H1 (cell line): Measurements from ENCODE around the gene GPSM1. TPM values are rescaled to one million over a fixed set of nuclear protein-coding genes. Genes with fewer than 3 reads are reported as not detected.
A peak's percentile ranks its signal among the peaks of the same experiment; 100 is the strongest.

Source experiments
- CTCF ChIA-PET: fragments of 300-600 bp; sonication (Branson Sonifier 250); formaldehyde crosslinking; loops from one replicate; lab custom pipeline; 2021; ENCODE audit not compliant: partially characterized antibody; lab: Charles Lee
- POLR2A ChIA-PET: fragments of 300-600 bp; sonication (Branson Sonifier 250); formaldehyde crosslinking; loops from one replicate; lab custom pipeline; 2021; ENCODE audit warnings: inconsistent platforms; ENCODE audit not compliant: partially characterized antibody; lab: Charles Lee
- DNase-seq, 2 experiments: peaks; one replicate each; pipeline versions ENCODE4 v3.0.0 to v3.0.0-alpha.2; 2010 to 2022; ENCODE audit warnings: low spot score in 2 of 2, low read depth in 1 of 2, mixed read lengths in 1 of 2
- FAIRE-seq: peaks from 2 replicates; lab custom pipeline; 2011; peaks lifted over from hg19 to GRCh38; lab: Jason Lieb, UNC
- H2AFZ ChIP-seq: 2 replicates; pipeline ENCODE4 v1.8.1; 2012; ENCODE audit warnings: low read length, inconsistent platforms
- H2AK5ac ChIP-seq: 2 replicates; pipeline ENCODE4 v1.6.1; 2013; ENCODE audit warnings: low read depth, low read length
- H2BK120ac ChIP-seq: replicated peaks from 2 replicates; pipeline ENCODE3; 2013; ENCODE audit warnings: low read depth, low read length, inconsistent platforms
- H2BK12ac ChIP-seq: 2 replicates; pipeline ENCODE4 v1.6.1; 2013; ENCODE audit warnings: low read depth, low read length
- H2BK15ac ChIP-seq: 2 replicates; pipeline ENCODE4 v1.6.1; 2013; ENCODE audit warnings: low read length
- H2BK20ac ChIP-seq: 2 replicates; pipeline ENCODE4 v1.6.1; 2013; ENCODE audit warnings: low read length
- H2BK5ac ChIP-seq: 2 replicates; pipeline ENCODE4 v1.6.1; 2013; ENCODE audit warnings: low read depth, low read length
- H3K14ac ChIP-seq: 2 replicates; pipeline ENCODE4 v1.6.1; 2013; ENCODE audit warnings: inconsistent platforms; ENCODE audit not compliant: insufficient read length
- H3K18ac ChIP-seq: 2 replicates; pipeline ENCODE4 v1.6.1; 2013; ENCODE audit warnings: low read length; ENCODE audit errors: extremely low read depth
- H3K23ac ChIP-seq: 2 replicates; pipeline ENCODE4 v1.6.1; 2013; ENCODE audit warnings: inconsistent platforms; ENCODE audit not compliant: insufficient read length
- H3K23me2 ChIP-seq: 2 replicates; pipeline ENCODE4 v1.6.1; 2013; ENCODE audit warnings: low read depth, low read length
- H3K27ac ChIP-seq: 2 replicates; pipeline ENCODE4 v1.6.1; 2011; ENCODE audit warnings: low read depth, low read length, inconsistent platforms
- H3K27me3 ChIP-seq, 4 experiments: replicated peaks in 1 of 4; 1 replicate in 1 of 4; 2 replicates in 3 of 4; pipeline versions ENCODE4 v1.6.1 to v1.8.1; 2011 to 2013; ENCODE audit warnings: low read length in 3 of 4, mild to moderate bottlenecking in 3 of 4, inconsistent platforms in 2 of 4, mixed read lengths in 2 of 4, moderate library complexity in 1 of 4; ENCODE audit not compliant: control insufficient read depth in 3 of 4, insufficient read depth in 3 of 4; ENCODE audit errors: extremely low read depth in 1 of 4
- H3K36me3 ChIP-seq, 4 experiments: 2 replicates each; pipeline versions ENCODE4 v1.6.1 to v1.8.1; 2011 to 2013; ENCODE audit warnings: mild to moderate bottlenecking in 4 of 4, low read length in 3 of 4, moderate library complexity in 2 of 4, control low read depth in 1 of 4, inconsistent platforms in 1 of 4; ENCODE audit not compliant: insufficient read depth in 4 of 4, control insufficient read depth in 2 of 4
- H3K4ac ChIP-seq: replicated peaks from 2 replicates; pipeline ENCODE3; 2013; ENCODE audit warnings: low read length, low read depth, mixed read lengths, inconsistent platforms; ENCODE audit not compliant: insufficient read length
- H3K4me1 ChIP-seq, 4 experiments: replicated peaks in 1 of 4; 1 replicate in 1 of 4; 2 replicates in 3 of 4; pipeline versions ENCODE4 v1.6.1 to v1.8.1; 2011 to 2013; ENCODE audit warnings: low read length in 3 of 4, inconsistent platforms in 2 of 4, mixed read lengths in 1 of 4; ENCODE audit not compliant: insufficient read depth in 4 of 4, control insufficient read depth in 3 of 4
- H3K4me2 ChIP-seq, 2 experiments: 2 replicates each; pipeline versions ENCODE4 v1.6.1 to v1.8.1; 2011 to 2013; ENCODE audit warnings: low read depth in 2 of 2, low read length in 2 of 2, control low read depth in 1 of 2, inconsistent platforms in 1 of 2, mild to moderate bottlenecking in 1 of 2; ENCODE audit not compliant: insufficient read depth in 1 of 2
- H3K4me3 ChIP-seq, 4 experiments: fragments of 200-600, 300-600 bp in 1 of 4; sonication (generic), shearing (Covaris generic), sonication (Bioruptor Twin) in 1 of 4; 2 replicates each; pipeline versions ENCODE4 v1.5.1 to v1.8.1; 2011 to 2016; ENCODE audit warnings: low read length in 4 of 4, low read depth in 3 of 4, control low read depth in 2 of 4, inconsistent platforms in 2 of 4, mild to moderate bottlenecking in 2 of 4, mixed read lengths in 1 of 4, moderate library complexity in 1 of 4; ENCODE audit not compliant: insufficient read depth in 2 of 4; ENCODE audit errors: extremely low read depth in 1 of 4
- H3K56ac ChIP-seq: replicated peaks from 2 replicates; pipeline ENCODE3; 2013; ENCODE audit warnings: low read depth, mild to moderate bottlenecking, mixed read lengths, low read length, inconsistent platforms; ENCODE audit not compliant: insufficient read length
- H3K79me1 ChIP-seq: 2 replicates; pipeline ENCODE4 v1.6.1; 2013; ENCODE audit warnings: low read depth, low read length, control low read depth
- H3K79me2 ChIP-seq, 2 experiments: 2 replicates each; pipeline versions ENCODE4 v1.6.1 to v1.8.1; 2012 to 2013; ENCODE audit warnings: low read length in 2 of 2, mild to moderate bottlenecking in 2 of 2, inconsistent platforms in 1 of 2; ENCODE audit not compliant: insufficient read depth in 2 of 2, control insufficient read depth in 1 of 2
- H3K9ac ChIP-seq, 4 experiments: replicated peaks in 1 of 4; 1 replicate in 1 of 4; 2 replicates in 3 of 4; pipeline versions ENCODE4 v1.6.1 to v1.8.1; 2011 to 2013; ENCODE audit warnings: low read depth in 3 of 4, low read length in 3 of 4, control low read depth in 2 of 4, mild to moderate bottlenecking in 2 of 4, moderate library complexity in 2 of 4, inconsistent platforms in 1 of 4; ENCODE audit errors: extremely low read depth in 1 of 4
- H3K9me3 ChIP-seq, 2 experiments: 2 replicates each; pipeline versions ENCODE4 v1.6.1 to v1.8.1; 2012 to 2013; ENCODE audit warnings: mild to moderate bottlenecking in 2 of 2, moderate library complexity in 2 of 2, control low read depth in 1 of 2, inconsistent platforms in 1 of 2, low read depth in 1 of 2, low read length in 1 of 2, mixed read lengths in 1 of 2; ENCODE audit not compliant: insufficient read depth in 2 of 2
- H4K20me1 ChIP-seq, 2 experiments: replicated peaks in 1 of 2; 2 replicates each; pipeline versions ENCODE3 to v1.8.1; 2011 to 2013; ENCODE audit warnings: inconsistent platforms in 2 of 2, low read length in 2 of 2, mild to moderate bottlenecking in 1 of 2; ENCODE audit not compliant: insufficient read depth in 2 of 2, control insufficient read depth in 1 of 2
- H4K5ac ChIP-seq: 2 replicates; pipeline ENCODE4 v1.6.1; 2013; ENCODE audit warnings: low read length, low read depth, mixed read lengths, inconsistent platforms; ENCODE audit not compliant: insufficient read length
- H4K8ac ChIP-seq: 2 replicates; pipeline ENCODE4 v1.8.0; 2013; ENCODE audit warnings: mild to moderate bottlenecking, moderate library complexity, low read length, inconsistent platforms; ENCODE audit not compliant: insufficient read depth; ENCODE audit errors: extremely low read depth
- H4K91ac ChIP-seq: replicated peaks from 2 replicates; pipeline ENCODE3; 2013; ENCODE audit warnings: low read length, mixed read lengths, inconsistent platforms; ENCODE audit not compliant: insufficient read length
- CHD2 ChIP-seq: IDR thresholded peaks from 2 replicates; pipeline ENCODE4 v1.6.1; 2012; ENCODE audit warnings: low read length, improper control_type of control experiment
- FOSL1 ChIP-seq: IDR thresholded peaks from 2 replicates; pipeline ENCODE4 v1.6.1; 2011; ENCODE audit warnings: mild to moderate bottlenecking, low read depth, low read length, moderate library complexity; ENCODE audit not compliant: insufficient read depth
- MAFK ChIP-seq: IDR thresholded peaks from 2 replicates; pipeline ENCODE4 v1.6.1; 2012; ENCODE audit warnings: low read depth, mild to moderate bottlenecking, improper control_type of control experiment, low read length
- SIX5 ChIP-seq: IDR thresholded peaks from 2 replicates; pipeline ENCODE4 v1.6.1; 2011; ENCODE audit warnings: mild to moderate bottlenecking, low read depth, low read length
- SP1 ChIP-seq: IDR thresholded peaks from 2 replicates; pipeline ENCODE4 v1.6.1; 2011; ENCODE audit warnings: low read depth, low read length
- SP2 ChIP-seq: IDR thresholded peaks from 2 replicates; pipeline ENCODE4 v1.6.1; 2012; ENCODE audit warnings: mild to moderate bottlenecking, low read length, inconsistent platforms
- WGBS, 2 experiments: shearing (Covaris generic) in 1 of 2; methylation state at CpG; one replicate each; pipeline versions ENCODE4 v1.1.6 to v1.1.7; 2013 to 2015; ENCODE audit warnings: low lambda C conversion rate in 2 of 2, mixed read lengths in 2 of 2, inconsistent platforms in 1 of 2, low coverage in 1 of 2, missing lambda C conversion rate in 1 of 2; ENCODE audit not compliant: insufficient replicate concordance in 2 of 2, insufficient coverage in 1 of 2, insufficient read length in 1 of 2; ENCODE audit errors: extremely low coverage in 1 of 2, missing lambda C conversion rate in 1 of 2; 5-methylcytosine and 5-hydroxymethylcytosine counted together
- polyA plus RNA-seq, 7 experiments: library from polyadenylated mRNA; depleted of rRNA in 3 of 7; stranded (reverse) in 5 of 7; unstranded in 2 of 7; fragments of >200 nt in 5 of 7; fragments of 200-250 nt in 2 of 7; gene quantifications; 1 replicate in 5 of 7; 2 replicates in 1 of 7; 4 replicates in 1 of 7; pipeline versions ENCODE4 v1.2.1 to v1.2.3, GENCODE V29; 2011 to 2013; ENCODE audit warnings: missing spikeins in 2 of 7, mixed read lengths in 2 of 7
- total RNA-seq: library from RNA; stranded (reverse); fragmentation: NEBNext Ultra II Directional; extraction: Animal tissue kit (Norgen Biotek cat#: 25700); gene quantifications from 2 replicates; pipeline ENCODE4 v1.2.1, GENCODE V29; 2021
- TF ChIP-seq, protein P1 (sequence below), 3 experiments: IDR thresholded peaks; 1 replicate in 2 of 3; 2 replicates in 1 of 3; pipeline versions ENCODE4 v1.5.1 to v1.6.1; 2011; ENCODE audit warnings: low read length in 3 of 3, mild to moderate bottlenecking in 3 of 3, inconsistent platforms in 2 of 3, low read depth in 1 of 3, moderate library complexity in 1 of 3; ENCODE audit not compliant: insufficient read depth in 1 of 3; ENCODE audit errors: control extremely low read depth in 1 of 3
- TF ChIP-seq, protein P2 (sequence below): IDR thresholded peaks from 2 replicates; pipeline ENCODE4 v1.6.1; 2012; ENCODE audit warnings: inconsistent platforms

GPSM1 gene
- total and polyA plus RNA-seq, 2 of the 8 experiments (the other 6 are each of a cell fraction or from before 2014, with no cell fraction given): 12.8 to 18.0 TPM

DNA sequence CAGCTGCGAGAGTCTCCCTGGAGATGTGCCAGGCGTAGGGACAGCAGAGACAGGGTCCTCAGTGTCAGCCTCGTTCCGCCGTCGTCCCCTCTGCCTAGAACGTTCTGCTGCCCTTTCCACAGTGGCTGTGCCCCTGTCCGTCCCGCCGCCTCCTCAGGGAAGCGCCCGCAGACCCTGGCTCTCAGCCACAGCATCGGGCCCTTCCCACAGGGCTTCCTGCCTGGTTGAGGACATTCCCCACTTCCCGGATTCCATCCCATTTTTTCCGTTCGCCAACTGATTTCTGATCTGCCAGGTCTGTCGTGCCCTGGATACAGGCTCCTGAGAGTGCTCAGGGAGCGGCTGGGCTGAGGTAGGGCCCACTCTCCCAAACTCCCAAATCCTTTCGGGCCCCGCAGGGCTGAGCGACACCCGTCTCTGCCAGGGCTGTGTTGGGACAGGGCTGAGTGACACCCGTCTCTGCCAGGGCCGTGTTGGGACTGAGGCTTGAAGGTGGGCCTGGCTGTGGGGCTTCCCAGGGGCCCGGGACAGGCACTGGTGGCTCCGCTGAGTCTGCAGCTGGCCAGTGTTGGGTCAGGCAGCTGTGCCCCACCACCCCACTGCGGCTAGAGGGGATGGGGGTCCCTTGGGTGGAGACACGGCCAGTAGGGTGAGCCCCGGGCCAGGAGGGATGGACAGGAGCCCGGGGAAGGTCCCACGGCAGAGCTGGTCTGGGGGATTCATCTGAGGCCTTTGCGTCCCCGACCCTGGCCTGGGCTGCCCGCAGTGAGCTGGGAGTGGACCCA lies 20.3 kb downstream of the GPSM1 start:
- Histone ChIP-seq H3K4me1 (peaks cover 0 to 15% (median 8%) of the 10 kb centered on the region in 4 experiments; a peak in 5 of 7 replicates), H4K8ac (peak overlapping the region; percentile 3; the same call in 1 of the 2 replicates), H2BK12ac (no peak overlapping the region), H3K4me2 (no peak overlapping the region; a peak in 1 of 4 replicates), H2BK120ac (no peak overlapping the region), H3K79me1 (no peaks in the 10 kb centered on the region), H3K18ac (no peak overlapping the region), H2AK5ac (0 out of 2 replicates have a peak overlapping the region, but pooled peaks have one; percentile 24), H2BK5ac (no peak overlapping the region; the same call in 1 of the 2 replicates), H3K36me3 (no peaks in the 10 kb centered on the region), H3K23ac (no peak overlapping the region), H3K4ac (no peak overlapping the region), H3K79me2 (no peaks in the 10 kb centered on the region), H3K14ac (no peak overlapping the region), H3K4me3 (no peak overlapping the region), H2BK20ac (no peak overlapping the region), H3K56ac (no peak overlapping the region), H4K20me1 (no peaks in the 10 kb centered on the region), H3K27me3 (no peaks in the 10 kb centered on the region; a peak in 2 of 7 replicates), H3K27ac (no peak overlapping the region), H4K91ac (no peak overlapping the region), H3K23me2 (peaks cover 2% of the 10 kb centered on the region; the same call in 1 of the 2 replicates), H3K9me3 (no peaks in the 10 kb centered on the region), H4K5ac (no peak overlapping the region), H3K9ac (no peak overlapping the region), H2AFZ (no peak overlapping the region), H2BK15ac (no peak overlapping the region)
- TF ChIP-seq SP2 (no peak), MAFK (no peak), CHD2 (no peak), SP1 (no peak), FOSL1 (no peak), SIX5 (no peak)
- TF ChIP-seq, protein P1, sequence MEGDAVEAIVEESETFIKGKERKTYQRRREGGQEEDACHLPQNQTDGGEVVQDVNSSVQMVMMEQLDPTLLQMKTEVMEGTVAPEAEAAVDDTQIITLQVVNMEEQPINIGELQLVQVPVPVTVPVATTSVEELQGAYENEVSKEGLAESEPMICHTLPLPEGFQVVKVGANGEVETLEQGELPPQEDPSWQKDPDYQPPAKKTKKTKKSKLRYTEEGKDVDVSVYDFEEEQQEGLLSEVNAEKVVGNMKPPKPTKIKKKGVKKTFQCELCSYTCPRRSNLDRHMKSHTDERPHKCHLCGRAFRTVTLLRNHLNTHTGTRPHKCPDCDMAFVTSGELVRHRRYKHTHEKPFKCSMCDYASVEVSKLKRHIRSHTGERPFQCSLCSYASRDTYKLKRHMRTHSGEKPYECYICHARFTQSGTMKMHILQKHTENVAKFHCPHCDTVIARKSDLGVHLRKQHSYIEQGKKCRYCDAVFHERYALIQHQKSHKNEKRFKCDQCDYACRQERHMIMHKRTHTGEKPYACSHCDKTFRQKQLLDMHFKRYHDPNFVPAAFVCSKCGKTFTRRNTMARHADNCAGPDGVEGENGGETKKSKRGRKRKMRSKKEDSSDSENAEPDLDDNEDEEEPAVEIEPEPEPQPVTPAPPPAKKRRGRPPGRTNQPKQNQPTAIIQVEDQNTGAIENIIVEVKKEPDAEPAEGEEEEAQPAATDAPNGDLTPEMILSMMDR (IDR thresholded peaks at IDR 0.05; ENCODE audit: control extremely low read depth in 1 of 3, insufficient read depth in 1 of 3, low read depth in 1 of 3, low read length in 3 of 3): no peak
- TF ChIP-seq, protein P2, sequence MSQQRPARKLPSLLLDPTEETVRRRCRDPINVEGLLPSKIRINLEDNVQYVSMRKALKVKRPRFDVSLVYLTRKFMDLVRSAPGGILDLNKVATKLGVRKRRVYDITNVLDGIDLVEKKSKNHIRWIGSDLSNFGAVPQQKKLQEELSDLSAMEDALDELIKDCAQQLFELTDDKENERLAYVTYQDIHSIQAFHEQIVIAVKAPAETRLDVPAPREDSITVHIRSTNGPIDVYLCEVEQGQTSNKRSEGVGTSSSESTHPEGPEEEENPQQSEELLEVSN: no peak
- FAIRE-seq: no peak
- CTCF ChIA-PET: interaction anchor here (0.6 to 7.9 kb wide), 6 partner anchors 16 to 876 kb away, joined by 3 to 80 read pairs (median 6); partner anchors contain the start of gene DNLZ
- POLR2A ChIA-PET: interaction anchor here (1.6 to 8.0 kb wide), 2 partner anchors 14 to 62 kb away, joined by 3 to 137 read pairs; partner anchors contain the start of gene DNLZ
- WGBS, 2 experiments: 88% methylated on average over 22 of the region's 34 CpGs; no CpG with 5 or more reads in 1 of the 2 experiments
- DNase-seq: no peak
